HG03196 (cell line): ENCODE measurements around the gene UVRAG.

Experiments
- ATAC-seq: cut with Tn5 transposase; IDR thresholded peaks from one replicate; pipeline ENCODE4 v1.9.1; 2021; ENCODE audit not compliant: unreplicated experiment

Gene UVRAG

DNA sequence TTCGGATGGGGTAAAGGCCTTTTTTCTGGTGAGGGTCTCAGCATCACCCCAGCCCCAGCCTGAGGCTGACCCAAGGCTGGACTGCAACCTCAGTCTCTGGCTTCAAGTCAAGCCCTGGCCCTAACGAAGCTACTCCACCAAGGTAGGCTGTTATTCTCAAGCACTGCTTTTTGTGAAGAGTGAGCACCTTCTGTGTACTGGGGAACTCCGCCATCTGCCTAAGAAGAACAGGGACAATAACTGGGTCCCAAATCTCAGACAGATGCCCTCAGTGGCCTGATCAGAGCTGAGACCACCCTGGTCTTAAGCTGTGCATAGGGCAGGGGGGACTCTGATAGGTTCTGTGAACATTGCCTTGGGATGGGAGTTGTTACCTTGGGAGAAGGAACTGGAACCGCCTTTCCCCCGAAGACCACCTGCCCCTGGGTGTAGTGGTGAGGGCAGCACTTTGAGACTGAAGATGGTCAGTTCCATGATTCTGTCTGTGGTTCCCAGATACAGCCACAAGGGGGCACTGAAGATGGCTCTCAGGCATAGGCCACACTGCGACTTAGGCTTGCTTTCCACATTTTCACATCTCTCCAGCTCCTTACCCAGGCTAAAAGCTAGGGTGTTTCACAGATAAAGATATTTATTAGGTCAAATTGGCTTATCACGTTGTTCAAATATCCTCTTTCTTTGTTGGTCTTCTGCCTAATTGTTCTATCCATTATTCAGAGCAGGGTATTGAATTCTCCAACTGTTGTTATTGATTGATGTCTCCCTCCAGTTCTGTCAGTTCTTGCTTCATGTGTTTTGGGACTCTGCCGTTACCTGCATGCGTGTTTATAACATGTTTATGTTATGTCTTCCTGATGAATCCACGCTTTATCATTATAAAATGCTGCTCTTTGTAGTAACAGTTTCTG is 11.8 kb upstream of the UVRAG start:
- no peak for ATAC-seq

GRCh38 chr11:75809111-75809510 is 5.9 kb upstream of the UVRAG start:
- ATAC-seq: no peak

DNA sequence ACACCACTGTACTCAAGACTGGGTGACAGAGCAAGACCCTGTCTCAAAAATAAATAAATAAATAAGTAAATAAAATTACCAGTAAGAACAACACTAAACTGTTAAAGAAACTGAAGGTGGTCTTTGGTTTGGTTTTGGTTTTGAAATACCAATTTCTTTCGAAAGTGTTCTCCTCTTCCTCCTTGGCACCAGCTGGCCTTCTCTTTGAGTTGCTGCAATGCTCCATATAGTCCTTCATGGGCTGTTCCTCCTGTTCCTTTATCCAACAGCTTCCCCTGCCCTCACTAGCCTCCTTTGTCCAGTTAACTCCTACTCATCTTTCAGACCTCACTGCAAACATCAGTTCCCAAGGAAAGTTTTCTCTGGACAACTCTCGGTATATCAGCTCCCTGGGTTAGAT is 5.0 kb upstream of the UVRAG start:
- no peak for ATAC-seq

DNA sequence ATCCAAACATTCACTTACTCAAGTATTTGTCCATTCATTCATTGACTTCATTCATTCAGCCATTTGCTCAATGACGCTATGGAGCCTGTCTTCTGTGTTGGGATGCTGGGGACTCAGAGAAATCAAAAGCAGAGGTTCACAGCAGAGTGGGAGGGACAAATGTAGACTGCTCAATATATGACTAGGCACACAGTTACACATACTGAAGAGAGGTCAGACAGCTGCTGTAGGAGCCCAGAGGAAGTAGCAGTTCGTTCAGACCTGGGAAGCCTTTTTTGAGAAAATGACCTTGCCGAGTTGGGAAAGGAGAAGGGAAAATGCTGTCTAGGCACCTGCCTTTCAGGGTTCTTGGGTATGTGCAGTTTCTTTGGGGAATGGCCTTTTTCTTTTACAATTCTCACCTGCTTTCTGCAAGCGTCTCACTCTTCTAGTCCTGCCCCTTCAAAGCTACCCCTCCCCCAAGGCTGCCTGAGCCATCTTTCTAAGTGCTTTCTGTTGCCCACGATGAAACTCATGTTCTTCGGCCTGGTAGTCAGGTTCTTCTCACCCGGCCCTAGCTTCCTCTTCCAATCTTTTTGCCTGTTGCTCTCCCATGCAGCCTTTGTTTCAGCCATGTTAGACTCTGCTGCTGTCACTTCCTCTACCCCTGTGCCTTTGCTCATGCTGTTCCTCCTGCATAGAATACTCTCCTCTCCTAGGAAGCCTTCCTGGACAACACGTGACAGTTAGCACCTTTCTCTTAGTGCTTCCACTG is 4.2 kb upstream of the UVRAG start:
- no peak for ATAC-seq

DNA sequence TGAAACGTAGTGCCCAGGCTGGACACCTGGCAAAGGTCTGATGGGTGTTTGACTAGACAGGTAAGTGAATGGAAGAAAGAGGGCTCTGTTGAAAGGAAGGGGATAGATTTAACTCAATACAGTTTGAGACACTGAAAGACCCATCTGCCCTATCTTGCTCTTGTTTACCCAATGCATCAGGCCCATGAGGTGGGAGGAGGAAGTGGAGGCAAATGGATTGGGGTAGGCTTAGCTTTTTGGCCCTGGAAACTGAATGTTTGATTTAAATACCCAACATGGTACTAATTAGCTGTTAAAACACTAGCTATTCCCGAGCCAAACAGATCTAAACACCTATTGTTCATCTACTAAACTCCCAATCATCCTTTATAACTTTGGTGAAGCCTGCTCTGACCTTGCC is 3.5 kb upstream of the UVRAG start:
- ATAC-seq: no peak

GRCh38 chr11:75812542-75813040 is 2.4 kb upstream of the UVRAG start:
- ATAC-seq: no peak

- no peak for ATAC-seq
These were observed 1.9 kb upstream of the UVRAG start for GRCh38 chr11:75813124-75813523.

DNA sequence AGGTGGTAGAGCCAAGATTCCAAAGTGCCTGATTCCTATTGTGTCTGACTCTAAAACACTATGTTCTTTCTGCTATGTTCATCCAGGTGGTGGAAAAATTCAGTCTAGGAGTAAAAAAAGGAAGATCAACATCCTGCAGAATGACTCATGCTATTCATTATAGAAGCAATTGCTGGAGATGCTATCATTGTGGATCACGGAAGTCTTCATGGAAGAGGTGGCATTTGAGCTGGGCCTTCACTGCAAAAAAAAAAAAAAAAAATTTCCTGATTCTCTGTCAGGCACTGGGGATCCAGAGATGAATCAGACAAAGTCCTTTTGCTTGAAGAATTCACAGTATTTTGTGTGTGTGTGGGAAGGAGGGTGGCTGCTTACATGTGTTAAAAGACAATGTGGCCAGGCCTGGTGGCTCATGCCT is 1.4 kb upstream of the UVRAG start:
- no peak for ATAC-seq

DNA sequence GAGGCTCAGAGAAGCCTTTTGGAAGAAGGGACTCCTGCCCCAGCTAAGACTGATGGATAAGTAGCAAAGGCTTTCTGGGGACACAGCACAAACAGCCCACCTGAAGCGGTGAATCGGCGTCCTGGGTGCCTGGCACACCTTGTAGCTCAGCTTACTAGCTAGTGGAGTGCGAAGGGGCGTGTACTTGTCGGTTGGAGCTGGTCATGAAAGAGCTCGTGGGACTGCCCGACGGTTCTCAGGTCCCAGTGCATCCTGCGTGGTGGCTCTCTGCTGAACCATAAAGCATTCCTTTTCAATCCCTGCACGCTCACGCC is 690 bp upstream of the UVRAG start:
- peak; percentile 20 for ATAC-seq

DNA sequence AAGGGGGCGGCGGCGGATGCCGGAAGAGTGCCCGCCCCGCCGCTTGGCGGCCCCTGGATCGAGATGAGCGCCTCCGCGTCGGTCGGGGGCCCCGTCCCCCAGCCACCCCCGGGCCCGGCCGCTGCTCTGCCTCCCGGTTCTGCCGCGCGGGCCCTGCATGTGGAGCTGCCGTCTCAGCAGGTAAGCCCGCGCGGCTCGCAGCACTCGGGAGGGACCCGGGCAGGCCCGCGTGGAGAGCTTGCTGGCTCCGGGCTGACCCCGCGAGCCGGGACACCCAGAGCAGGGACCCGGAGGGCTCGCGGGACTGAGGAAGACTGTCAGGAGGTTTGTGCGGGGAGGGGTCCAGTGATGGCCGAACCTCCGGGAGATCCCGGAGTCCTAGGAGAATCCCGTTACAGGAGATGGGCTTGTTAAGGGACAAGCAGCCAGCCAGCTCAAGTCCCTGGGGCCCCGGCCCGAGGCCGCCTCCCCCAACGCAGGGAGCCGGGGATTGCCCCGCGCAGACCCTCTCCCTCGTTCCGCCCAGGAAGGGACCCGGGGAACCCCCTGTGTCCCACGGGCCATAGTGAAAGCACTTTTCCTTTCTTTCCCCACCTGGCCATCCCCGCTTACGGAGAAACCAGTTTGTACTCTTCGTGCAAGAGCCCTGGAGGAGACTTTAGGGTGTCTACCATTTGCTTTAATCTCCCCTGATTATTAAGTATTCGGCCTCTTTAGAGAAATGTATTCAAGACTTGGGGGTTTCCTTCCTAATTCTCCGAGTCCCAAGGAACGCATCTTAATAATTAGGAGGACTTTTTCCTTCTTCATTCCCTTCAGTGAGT is 547 bp downstream of the UVRAG start:
- peak; percentile 28 for ATAC-seq

DNA sequence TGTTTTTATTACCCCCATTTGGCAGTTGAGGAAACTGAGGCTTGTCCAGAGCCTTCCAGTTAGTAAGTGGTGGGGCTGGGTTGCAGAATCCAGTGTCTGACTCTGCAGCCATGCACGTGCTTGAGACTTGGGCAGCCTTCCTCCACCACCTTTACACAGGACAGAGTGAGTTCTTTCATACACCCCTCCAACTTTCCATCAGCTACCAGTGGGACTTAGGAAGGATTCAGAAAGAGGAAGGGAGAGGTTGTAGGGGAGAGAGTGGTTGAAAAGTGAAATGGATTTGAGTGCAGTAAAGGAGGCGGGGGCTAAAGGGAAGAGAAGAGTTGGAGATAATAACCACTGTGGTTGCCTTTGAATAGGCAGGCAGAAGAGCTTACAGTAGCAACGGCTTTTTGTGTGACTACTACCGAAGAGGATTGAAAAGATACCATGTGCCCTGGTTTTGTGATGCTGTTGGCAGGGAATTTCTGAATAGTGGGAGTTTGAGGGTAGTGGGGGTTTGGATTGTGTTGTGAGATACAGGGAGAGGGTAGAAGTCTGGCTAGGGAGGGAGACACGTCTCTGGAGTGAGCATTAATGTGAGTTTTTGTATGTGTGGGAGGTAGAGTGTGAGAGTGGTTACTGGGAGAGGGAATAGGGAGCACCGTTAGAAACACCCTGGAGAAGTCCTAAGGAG is 1.7 kb downstream of the UVRAG start:
- ATAC-seq: no peak

DNA sequence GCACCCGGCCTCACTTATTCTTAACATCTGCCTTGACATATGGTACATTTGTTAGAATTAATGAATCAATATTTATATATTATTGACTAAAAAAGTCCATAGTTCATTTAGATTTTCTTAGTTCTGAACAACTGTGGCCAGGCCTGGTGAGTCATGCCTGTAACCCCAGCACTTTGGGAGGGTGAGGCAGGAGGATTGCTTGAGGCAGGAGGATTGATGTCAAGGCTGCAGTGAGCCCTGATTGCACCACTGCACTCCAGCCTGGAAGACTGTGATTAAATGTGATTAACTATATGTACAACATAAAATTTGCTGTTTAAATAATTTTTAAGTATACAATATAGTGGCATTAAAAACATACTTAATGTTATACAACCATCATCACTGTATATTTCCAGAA is 5.6 kb downstream of the UVRAG start:
- ATAC-seq: no peak

DNA sequence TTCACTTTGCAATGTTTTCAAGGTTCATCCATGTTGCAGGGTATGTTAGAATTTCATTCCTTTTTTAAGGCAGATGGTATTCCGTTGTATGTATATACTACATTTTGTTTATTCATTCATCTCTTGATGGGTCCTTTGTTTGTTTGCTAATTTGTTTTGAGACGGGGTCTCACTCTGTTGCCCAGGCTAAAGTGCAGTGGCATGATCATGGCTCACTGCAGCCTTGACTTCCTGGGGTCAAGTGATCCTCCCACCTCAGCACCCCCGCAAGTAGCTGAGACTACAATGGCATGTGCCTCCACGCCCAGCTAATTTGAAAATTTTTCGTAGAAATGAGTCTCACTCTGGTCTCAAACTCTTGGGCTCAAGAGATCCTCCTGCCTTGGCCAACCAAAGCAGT is 6.2 kb downstream of the UVRAG start:
- ATAC-seq: no peak

- ATAC-seq: no peak
These were observed 7.5 kb downstream of the UVRAG start for GRCh38 chr11:75822541-75822940.

DNA sequence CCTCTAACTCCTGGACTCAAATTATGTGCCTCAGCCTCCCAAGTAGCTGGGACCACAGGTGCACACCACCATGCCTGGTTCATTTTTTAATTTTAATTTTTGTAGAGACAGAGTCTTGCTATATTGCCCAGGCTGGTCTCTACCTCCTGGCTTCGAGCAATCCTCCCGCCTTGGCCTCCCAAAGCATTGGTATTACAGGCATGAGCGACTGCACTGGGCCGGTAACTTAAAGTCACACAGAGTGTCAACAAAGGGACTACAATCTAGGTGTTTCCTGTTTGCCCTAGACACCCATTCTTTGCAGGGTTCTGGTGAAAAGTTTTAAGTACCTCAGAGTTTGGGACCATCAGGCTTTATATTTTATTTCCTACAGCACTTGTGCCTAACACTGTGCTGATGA is 8.4 kb downstream of the UVRAG start:
- no peak for ATAC-seq

- no peak for ATAC-seq
These were observed 8.9 kb downstream of the UVRAG start for GRCh38 chr11:75823946-75824345.

- no peak for ATAC-seq
These were observed 11.6 kb downstream of the UVRAG start for GRCh38 chr11:75826461-75827230.

DNA sequence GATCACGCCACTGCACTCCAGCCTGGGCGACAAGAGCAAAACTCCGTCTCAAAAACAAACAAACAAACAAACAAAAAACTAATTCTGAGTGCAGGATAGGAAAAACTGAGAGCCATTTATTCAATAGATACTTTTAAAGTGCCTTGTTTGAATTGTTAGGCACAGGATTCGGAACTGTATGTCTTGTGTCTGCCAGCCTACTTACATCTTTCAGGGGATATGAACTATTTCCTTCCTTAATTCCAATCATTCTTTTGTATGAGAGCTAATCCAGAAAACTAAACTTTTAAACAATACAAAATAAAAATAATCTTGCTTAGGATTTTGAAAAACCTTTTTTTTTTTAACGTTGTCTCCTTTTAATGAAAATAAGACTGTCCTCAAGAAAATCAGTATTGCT is 12.6 kb downstream of the UVRAG start:
- ATAC-seq: no peak

DNA sequence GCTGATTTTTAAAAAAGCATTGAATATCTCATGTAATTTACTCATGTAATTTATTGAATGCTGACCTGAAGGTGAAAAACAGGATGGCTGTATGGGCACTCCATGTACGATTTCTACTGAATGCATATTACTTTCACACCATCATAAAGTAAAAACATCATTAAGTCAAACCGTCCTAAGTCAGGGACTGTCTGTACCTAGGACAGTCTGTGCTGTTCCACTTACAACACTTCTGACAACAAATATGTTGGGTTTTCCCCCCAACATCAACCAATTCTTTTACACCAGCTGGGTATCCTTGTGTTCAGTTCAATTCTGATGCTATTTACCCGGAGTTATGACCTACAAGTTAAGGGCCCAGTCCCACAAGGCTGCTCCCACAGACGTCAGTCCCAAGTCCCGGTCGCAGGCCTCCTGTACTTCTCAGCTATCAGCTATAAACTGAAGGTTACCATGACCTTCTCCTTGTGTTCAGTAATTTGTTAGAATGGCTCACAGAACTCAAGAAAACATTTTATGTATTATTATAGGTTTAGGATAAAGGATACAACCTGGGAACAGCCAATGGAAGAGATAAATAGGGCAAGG is 17.0 kb downstream of the UVRAG start:
- ATAC-seq: no peak

- no peak for ATAC-seq
These were observed 19.7 kb downstream of the UVRAG start for GRCh38 chr11:75834728-75835127.
